HEK293 (cell line): ENCODE results near the gene TNFSF4.

Source experiments
- EGR2 ChIP-seq: fragments of 450-650 bp; formaldehyde crosslinking; IDR thresholded peaks from 2 replicates; pipeline ENCODE4 v1.5.1; 2016; ENCODE audit warnings: low read depth, missing biosample characterization, missing genetic modification characterization
- GLI2 ChIP-seq: fragments of 450-650 bp; formaldehyde crosslinking; IDR thresholded peaks from 2 replicates; pipeline ENCODE4; 2017; ENCODE audit warnings: missing biosample characterization, missing genetic modification characterization, low read depth, borderline replicate concordance
- GLI4 ChIP-seq: fragments of 450-650 bp; formaldehyde crosslinking; IDR thresholded peaks from 2 replicates; pipeline ENCODE4 v1.5.1; 2016; ENCODE audit warnings: missing biosample characterization, missing genetic modification characterization
- HOXA7 ChIP-seq: sonication (generic); formaldehyde crosslinking; IDR thresholded peaks from 2 replicates; pipeline ENCODE4 v1.8.1; 2022; ENCODE audit warnings: missing genetic modification reagents, borderline replicate concordance
- MYNN ChIP-seq: fragments of 450-650 bp; formaldehyde crosslinking; IDR thresholded peaks from 2 replicates; pipeline ENCODE4 v1.5.1; 2016; ENCODE audit warnings: missing biosample characterization, missing genetic modification characterization, borderline replicate concordance
- PBX3 ChIP-seq: sonication (generic); formaldehyde crosslinking; IDR thresholded peaks from 2 replicates; pipeline ENCODE4 v1.8.1; 2022; ENCODE audit warnings: mild to moderate bottlenecking, moderate library complexity, missing genetic modification reagents
- SP7 ChIP-seq: fragments of 450-650 bp; formaldehyde crosslinking; IDR thresholded peaks from 2 replicates; pipeline ENCODE4 v1.5.1; 2016; ENCODE audit warnings: missing biosample characterization, missing genetic modification characterization
- TRIM28 ChIP-seq: IDR thresholded peaks from 2 replicates; pipeline ENCODE4 v1.6.1; 2011; ENCODE audit warnings: low read length, control low read depth, borderline replicate concordance
- ZBTB26 ChIP-seq: fragments of 450-650 bp; formaldehyde crosslinking; optimal IDR thresholded peaks from 2 replicates; pipeline ENCODE3; 2016; ENCODE audit warnings: missing biosample characterization, mild to moderate bottlenecking, missing genetic modification characterization
- ZEB2 ChIP-seq: fragments of 450-650 bp; formaldehyde crosslinking; IDR thresholded peaks from 2 replicates; pipeline ENCODE4 v1.5.1; 2016; ENCODE audit warnings: missing biosample characterization, missing genetic modification characterization
- ZFP37 ChIP-seq: fragments of 450-650 bp; formaldehyde crosslinking; IDR thresholded peaks from 2 replicates; pipeline ENCODE4 v1.5.1; 2016; ENCODE audit warnings: missing biosample characterization, missing genetic modification characterization
- ZIC2 ChIP-seq: fragments of 450-650 bp; formaldehyde crosslinking; IDR thresholded peaks from 2 replicates; pipeline ENCODE4 v1.5.1; 2016; ENCODE audit warnings: missing biosample characterization, missing genetic modification characterization
- ZNF114 ChIP-seq: fragments of 450-650 bp; formaldehyde crosslinking; IDR thresholded peaks from 2 replicates; pipeline ENCODE4 v1.5.0; 2017; ENCODE audit warnings: missing biosample characterization, missing genetic modification characterization
- ZNF155 ChIP-seq: fragments of 450-650 bp; formaldehyde crosslinking; IDR thresholded peaks from 2 replicates; pipeline ENCODE4 v1.5.1; 2016; ENCODE audit warnings: missing biosample characterization, missing genetic modification characterization
- ZNF175 ChIP-seq: fragments of 450-650 bp; formaldehyde crosslinking; IDR thresholded peaks from 2 replicates; pipeline ENCODE4 v1.5.1; 2016; ENCODE audit warnings: missing biosample characterization, missing genetic modification characterization
- ZNF274 ChIP-seq, 2 experiments: fragments of 200-500 bp in 1 of 2; fragments of 450-650 bp in 1 of 2; sonication (Bioruptor generic) in 1 of 2; formaldehyde crosslinking in 1 of 2; IDR thresholded peaks; 2 replicates each; pipeline versions ENCODE4 v1.5.1 to v1.6.1; 2014 to 2016; ENCODE audit warnings: borderline replicate concordance in 1 of 2, inconsistent platforms in 1 of 2, low read length in 1 of 2, missing biosample characterization in 1 of 2, missing genetic modification characterization in 1 of 2
- ZNF324 ChIP-seq: fragments of 450-650 bp; formaldehyde crosslinking; IDR thresholded peaks from 2 replicates; pipeline ENCODE4 v1.5.1; 2016; ENCODE audit warnings: missing biosample characterization, missing genetic modification characterization
- ZNF366 ChIP-seq: fragments of 450-650 bp; formaldehyde crosslinking; conservative IDR thresholded peaks from 2 replicates; pipeline ENCODE4 v1.5.1; 2016; ENCODE audit warnings: missing biosample characterization, missing genetic modification characterization
- ZNF510 ChIP-seq: fragments of 450-650 bp; formaldehyde crosslinking; IDR thresholded peaks from 2 replicates; pipeline ENCODE4 v1.5.1; 2018; ENCODE audit warnings: mild to moderate bottlenecking, missing genetic modification characterization, missing biosample characterization; ENCODE audit not compliant: insufficient replicate concordance
- ZNF530 ChIP-seq: fragments of 450-650 bp; formaldehyde crosslinking; IDR thresholded peaks from 2 replicates; pipeline ENCODE4 v1.5.1; 2016; ENCODE audit warnings: low read depth, missing biosample characterization, missing genetic modification characterization
- ZNF555 ChIP-seq: fragments of 450-650 bp; formaldehyde crosslinking; conservative IDR thresholded peaks from 2 replicates; pipeline ENCODE4 v1.5.1; 2017; ENCODE audit warnings: missing biosample characterization, mild to moderate bottlenecking, missing genetic modification characterization, inconsistent platforms
- ZNF560 ChIP-seq: fragments of 450-650 bp; formaldehyde crosslinking; IDR thresholded peaks from 2 replicates; pipeline ENCODE4 v1.5.1; 2017; ENCODE audit warnings: missing biosample characterization, missing genetic modification characterization, borderline replicate concordance
- ZNF600 ChIP-seq: fragments of 450-650 bp; formaldehyde crosslinking; IDR thresholded peaks from 2 replicates; pipeline ENCODE4 v1.5.1; 2016; ENCODE audit warnings: missing biosample characterization, missing genetic modification characterization
- ZNF624 ChIP-seq: fragments of 450-650 bp; formaldehyde crosslinking; IDR thresholded peaks from 2 replicates; pipeline ENCODE4 v1.5.1; 2017; ENCODE audit warnings: missing biosample characterization, missing genetic modification characterization
- ZNF639 ChIP-seq: fragments of 450-650 bp; formaldehyde crosslinking; IDR thresholded peaks from 2 replicates; pipeline ENCODE4 v1.5.1; 2016; ENCODE audit warnings: missing biosample characterization, missing genetic modification characterization
- ZNF701 ChIP-seq: fragments of 450-650 bp; formaldehyde crosslinking; IDR thresholded peaks from 2 replicates; pipeline ENCODE4 v1.5.1; 2016; ENCODE audit warnings: missing biosample characterization, missing genetic modification characterization
- ZNF76 ChIP-seq: fragments of 450-650 bp; formaldehyde crosslinking; IDR thresholded peaks from 2 replicates; pipeline ENCODE4; 2016; ENCODE audit warnings: low read depth, missing biosample characterization, missing genetic modification characterization, borderline replicate concordance
- ZNF837 ChIP-seq: fragments of 450-650 bp; formaldehyde crosslinking; IDR thresholded peaks from 2 replicates; pipeline ENCODE4 v1.5.1; 2016; ENCODE audit warnings: missing biosample characterization, missing genetic modification characterization
- TF ChIP-seq, protein P1 (sequence below): fragments of 450-650 bp; formaldehyde crosslinking; IDR thresholded peaks from 2 replicates; pipeline ENCODE4 v1.5.1; 2016; ENCODE audit warnings: missing biosample characterization, missing genetic modification characterization
- TF ChIP-seq, protein P2 (sequence below): fragments of 450-650 bp; formaldehyde crosslinking; IDR thresholded peaks from 2 replicates; pipeline ENCODE4 v1.5.1; 2016; ENCODE audit warnings: missing biosample characterization, missing genetic modification characterization

The TNFSF4 gene

GRCh38 chr1:173190101-173190936 lies 16.8 kb downstream of the TNFSF4 start (continued):
- no peak for TF ChIP-seq ZNF600
- no peak for TF ChIP-seq ZNF837 (tag by site-specific recombination)
- TF ChIP-seq ZNF560 (tag by site-specific recombination), result no peak
- TF ChIP-seq EGR2, result no peak
- TF ChIP-seq ZNF510 (tag by site-specific recombination), result no peak
- TF ChIP-seq, protein P1, sequence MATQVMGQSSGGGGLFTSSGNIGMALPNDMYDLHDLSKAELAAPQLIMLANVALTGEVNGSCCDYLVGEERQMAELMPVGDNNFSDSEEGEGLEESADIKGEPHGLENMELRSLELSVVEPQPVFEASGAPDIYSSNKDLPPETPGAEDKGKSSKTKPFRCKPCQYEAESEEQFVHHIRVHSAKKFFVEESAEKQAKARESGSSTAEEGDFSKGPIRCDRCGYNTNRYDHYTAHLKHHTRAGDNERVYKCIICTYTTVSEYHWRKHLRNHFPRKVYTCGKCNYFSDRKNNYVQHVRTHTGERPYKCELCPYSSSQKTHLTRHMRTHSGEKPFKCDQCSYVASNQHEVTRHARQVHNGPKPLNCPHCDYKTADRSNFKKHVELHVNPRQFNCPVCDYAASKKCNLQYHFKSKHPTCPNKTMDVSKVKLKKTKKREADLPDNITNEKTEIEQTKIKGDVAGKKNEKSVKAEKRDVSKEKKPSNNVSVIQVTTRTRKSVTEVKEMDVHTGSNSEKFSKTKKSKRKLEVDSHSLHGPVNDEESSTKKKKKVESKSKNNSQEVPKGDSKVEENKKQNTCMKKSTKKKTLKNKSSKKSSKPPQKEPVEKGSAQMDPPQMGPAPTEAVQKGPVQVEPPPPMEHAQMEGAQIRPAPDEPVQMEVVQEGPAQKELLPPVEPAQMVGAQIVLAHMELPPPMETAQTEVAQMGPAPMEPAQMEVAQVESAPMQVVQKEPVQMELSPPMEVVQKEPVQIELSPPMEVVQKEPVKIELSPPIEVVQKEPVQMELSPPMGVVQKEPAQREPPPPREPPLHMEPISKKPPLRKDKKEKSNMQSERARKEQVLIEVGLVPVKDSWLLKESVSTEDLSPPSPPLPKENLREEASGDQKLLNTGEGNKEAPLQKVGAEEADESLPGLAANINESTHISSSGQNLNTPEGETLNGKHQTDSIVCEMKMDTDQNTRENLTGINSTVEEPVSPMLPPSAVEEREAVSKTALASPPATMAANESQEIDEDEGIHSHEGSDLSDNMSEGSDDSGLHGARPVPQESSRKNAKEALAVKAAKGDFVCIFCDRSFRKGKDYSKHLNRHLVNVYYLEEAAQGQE (tag by site-specific recombination), result no peak
- 0 out of 2 replicates have a peak, but pooled peaks have one; percentile 36 for TF ChIP-seq ZEB2 (tag by site-specific recombination)
- TF ChIP-seq ZNF114 (tag by site-specific recombination), result no peak
- TF ChIP-seq ZBTB26 (tag by site-specific recombination), result no peak
- no peak for TF ChIP-seq TRIM28
- TF ChIP-seq HOXA7 (CRISPR knock-in tag), result no peak
- no peak for TF ChIP-seq GLI4 (tag by site-specific recombination)
- TF ChIP-seq, protein P2, sequence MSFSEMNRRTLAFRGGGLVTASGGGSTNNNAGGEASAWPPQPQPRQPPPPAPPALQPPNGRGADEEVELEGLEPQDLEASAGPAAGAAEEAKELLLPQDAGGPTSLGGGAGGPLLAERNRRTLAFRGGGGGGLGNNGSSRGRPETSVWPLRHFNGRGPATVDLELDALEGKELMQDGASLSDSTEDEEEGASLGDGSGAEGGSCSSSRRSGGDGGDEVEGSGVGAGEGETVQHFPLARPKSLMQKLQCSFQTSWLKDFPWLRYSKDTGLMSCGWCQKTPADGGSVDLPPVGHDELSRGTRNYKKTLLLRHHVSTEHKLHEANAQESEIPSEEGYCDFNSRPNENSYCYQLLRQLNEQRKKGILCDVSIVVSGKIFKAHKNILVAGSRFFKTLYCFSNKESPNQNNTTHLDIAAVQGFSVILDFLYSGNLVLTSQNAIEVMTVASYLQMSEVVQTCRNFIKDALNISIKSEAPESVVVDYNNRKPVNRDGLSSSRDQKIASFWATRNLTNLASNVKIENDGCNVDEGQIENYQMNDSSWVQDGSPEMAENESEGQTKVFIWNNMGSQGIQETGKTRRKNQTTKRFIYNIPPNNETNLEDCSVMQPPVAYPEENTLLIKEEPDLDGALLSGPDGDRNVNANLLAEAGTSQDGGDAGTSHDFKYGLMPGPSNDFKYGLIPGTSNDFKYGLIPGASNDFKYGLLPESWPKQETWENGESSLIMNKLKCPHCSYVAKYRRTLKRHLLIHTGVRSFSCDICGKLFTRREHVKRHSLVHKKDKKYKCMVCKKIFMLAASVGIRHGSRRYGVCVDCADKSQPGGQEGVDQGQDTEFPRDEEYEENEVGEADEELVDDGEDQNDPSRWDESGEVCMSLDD (tag by site-specific recombination), result no peak
- TF ChIP-seq ZIC2 (tag by site-specific recombination), result no peak
- TF ChIP-seq ZNF366 (tag by site-specific recombination), result 0 out of 2 replicates have a peak, but pooled peaks have one; percentile 23
- TF ChIP-seq ZNF624 (tag by site-specific recombination), result no peak
- TF ChIP-seq ZNF639 (tag by site-specific recombination), result no peak
- no peak for TF ChIP-seq ZNF155 (tag by site-specific recombination)
- no peak for TF ChIP-seq ZNF555 (tag by site-specific recombination)
- 0 out of 2 replicates have a peak, but pooled peaks have one; percentile 19 for TF ChIP-seq SP7 (tag by site-specific recombination)
- no peak for TF ChIP-seq GLI2 (tag by site-specific recombination)
- TF ChIP-seq ZNF76 (tag by site-specific recombination), result no peak
- no peak for TF ChIP-seq ZNF175
- TF ChIP-seq ZNF324, result no peak
- TF ChIP-seq ZNF701 (tag by site-specific recombination), result no peak
- TF ChIP-seq PBX3 (CRISPR knock-in tag), result no peak
- TF ChIP-seq ZNF530 (tag by site-specific recombination), result no peak
- no peak for TF ChIP-seq ZNF274 (IDR thresholded peaks at IDR 0.05; ENCODE audit: low read length)
- no peak for TF ChIP-seq ZNF274 (tag by site-specific recombination; IDR thresholded peaks at IDR 0.05; ENCODE audit: borderline replicate concordance)
- no peak for TF ChIP-seq ZFP37 (tag by site-specific recombination)
- no peak for TF ChIP-seq MYNN
